GM18505 (cell line): ENCODE measurements around the gene HSP90AB1.

Source experiments
- ATAC-seq: cut with Tn5 transposase; IDR thresholded peaks from one replicate; pipeline ENCODE4 v1.9.1; 2021; ENCODE audit not compliant: unreplicated experiment
- POLR2A ChIP-seq: IDR thresholded peaks from 4 replicates; pipeline ENCODE4 v1.6.1; 2011; ENCODE audit warnings: borderline replicate concordance; ENCODE audit not compliant: insufficient read depth, insufficient read length; ENCODE audit errors: extremely low read depth

HSP90AB1 gene

DNA sequence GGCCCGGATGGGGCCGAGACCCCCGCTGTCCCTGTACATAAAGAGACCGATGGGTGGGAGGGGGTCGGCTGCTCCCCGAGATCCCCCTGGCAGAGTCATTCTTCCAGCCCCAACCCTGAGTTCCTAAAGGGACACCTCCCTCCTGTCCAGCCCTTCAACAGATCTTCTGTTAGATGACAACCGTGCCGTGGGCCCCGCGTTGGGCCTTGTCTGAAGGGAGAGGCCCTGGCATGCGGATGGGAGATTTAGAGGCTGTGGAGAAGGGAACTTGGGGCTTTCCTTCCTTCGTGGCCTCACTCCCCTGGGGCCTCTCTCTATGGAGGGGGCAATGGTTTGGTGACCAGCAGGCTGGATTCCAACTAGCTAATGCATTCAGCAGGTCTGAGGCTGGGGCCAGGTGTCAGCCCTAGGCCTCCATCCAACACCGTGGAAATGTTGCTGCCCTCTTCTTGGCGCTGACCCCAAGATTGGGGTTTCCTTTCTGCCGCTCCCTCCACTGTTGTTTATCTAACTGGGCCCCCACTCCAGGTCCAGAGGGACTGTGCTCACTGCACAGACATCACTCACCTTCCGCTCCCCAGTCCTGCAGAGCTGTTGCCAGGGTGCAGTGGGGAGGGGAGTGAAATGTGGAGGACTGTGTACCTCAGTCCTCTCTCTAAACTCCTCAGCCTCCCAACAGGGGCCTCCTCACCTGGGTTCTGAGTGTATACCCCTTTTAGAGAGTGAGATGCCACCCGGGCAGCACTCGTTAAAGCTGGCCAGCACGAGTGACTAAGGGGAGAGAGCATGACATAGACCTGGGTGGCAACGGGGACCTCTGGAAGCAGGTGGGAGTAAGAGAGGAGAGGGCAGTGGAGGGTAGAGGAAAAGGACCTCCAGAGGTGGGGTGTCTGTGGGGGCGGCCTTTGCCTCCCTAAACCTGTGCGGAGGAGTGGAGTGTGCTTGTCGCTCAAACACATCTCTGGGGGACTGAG, 30.1 kb downstream of the HSP90AB1 start:
- no peak for ATAC-seq
- no peak for TF ChIP-seq POLR2A

DNA sequence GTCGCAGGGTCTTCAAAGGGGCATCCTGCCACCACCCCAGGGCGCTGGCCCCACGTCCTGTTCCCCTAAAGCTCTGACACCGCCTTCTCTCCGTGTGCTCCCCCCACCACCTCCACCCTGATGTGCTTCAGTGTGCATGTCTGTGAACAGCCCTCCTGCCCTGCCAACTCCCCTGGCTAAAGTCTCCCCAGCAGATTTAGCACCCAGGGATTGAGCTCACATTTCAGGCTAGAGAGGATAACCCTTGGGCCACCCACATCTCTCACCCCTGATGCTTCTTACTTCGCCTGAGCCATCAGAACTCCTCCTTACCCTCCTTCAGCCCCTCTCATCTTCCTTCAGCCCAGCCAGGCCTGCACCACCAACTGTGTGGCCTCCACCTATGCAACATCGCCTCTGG, 30.9 kb downstream of the HSP90AB1 start:
- no peak for ATAC-seq
- no peak for TF ChIP-seq POLR2A

DNA sequence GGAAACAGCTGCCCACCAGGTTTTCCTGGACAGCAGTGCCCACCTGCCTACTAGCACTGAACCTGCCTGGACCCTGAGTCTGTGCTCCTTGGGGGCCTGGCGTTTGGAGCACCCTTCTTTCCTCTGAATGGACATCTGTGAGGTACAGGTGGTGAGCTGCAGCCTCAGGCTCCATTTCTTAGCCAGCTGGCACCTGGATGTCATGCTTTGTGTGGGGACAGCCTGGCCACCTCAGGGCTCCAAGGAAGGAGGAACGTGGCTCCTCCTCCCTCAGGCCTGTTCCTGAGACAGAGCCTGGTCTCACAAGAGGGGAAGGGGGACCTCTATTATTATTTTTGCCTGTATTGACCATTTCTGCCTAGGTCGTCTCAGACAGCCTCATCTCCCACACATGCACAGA, 31.4 kb downstream of the HSP90AB1 start:
- ATAC-seq = no peak
- no peak for TF ChIP-seq POLR2A

DNA sequence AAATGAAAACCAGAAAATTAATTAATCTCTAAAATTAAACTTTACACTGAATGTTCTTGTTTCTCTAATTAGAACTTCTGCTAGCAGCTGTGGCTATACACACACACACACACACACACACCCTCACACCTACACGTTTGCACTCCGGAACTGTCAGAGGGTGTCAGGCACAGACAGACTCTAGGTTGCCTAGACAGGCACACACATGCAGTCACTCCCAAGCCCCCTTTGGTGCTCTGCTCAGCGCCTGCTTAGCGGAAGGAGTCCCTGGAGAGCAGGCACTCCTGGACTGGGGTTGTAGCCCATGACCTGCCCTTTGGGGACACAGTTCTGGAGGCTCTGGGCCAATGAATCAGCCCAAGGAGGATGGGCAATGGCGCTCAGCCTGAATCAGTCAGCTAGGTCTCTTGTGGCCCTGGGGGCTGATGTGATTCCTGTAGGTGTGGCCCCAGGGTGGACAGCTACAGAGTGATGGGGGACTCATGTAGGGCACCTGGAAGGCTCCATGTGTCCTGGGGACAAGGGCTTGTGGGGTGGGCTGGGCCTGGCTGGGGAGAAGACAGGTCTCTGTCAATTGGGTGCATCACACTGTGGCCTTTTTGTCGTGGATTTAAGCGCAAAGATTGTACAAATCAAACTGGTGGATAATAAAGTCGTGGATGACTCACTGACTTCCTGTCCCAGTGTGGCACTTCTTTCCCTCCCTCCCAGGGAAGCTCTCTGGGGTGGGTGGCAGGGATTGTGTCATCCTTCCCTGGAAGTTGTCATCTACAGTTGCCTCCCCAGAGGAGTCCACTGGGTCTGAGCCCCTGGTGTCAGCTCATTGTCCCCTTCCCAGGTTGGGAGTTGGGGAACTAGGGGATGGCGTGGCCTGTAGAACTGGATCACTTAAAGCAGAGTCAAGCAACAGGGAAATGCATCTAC, 32.1 kb downstream of the HSP90AB1 start:
- ATAC-seq = no peak
- TF ChIP-seq POLR2A = no peak

- ATAC-seq = no peak
- TF ChIP-seq POLR2A = no peak
These were observed 37.2 kb downstream of the HSP90AB1 start for GRCh38 chr6:44284121-44284520.

DNA sequence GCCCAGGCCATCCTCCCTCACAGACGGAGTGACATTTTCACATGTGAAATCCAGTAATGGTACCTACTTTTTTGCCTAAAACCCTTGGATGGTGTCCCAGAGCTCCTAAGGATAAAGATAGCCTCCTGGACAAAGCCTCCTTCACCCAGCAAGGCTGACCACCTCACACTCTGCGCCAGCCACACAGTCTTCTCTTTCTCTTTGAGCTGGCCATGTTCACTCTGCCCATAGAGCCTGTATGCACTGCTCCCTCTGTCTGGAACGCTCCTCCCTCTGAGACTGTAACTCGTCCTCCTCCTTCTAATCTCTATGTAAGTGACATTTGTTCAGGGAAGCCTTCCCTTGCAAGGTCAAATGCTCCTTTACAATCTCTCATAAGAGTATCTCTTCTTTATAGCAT, 38.0 kb downstream of the HSP90AB1 start:
- TF ChIP-seq POLR2A = no peak
- ATAC-seq = no peak

DNA sequence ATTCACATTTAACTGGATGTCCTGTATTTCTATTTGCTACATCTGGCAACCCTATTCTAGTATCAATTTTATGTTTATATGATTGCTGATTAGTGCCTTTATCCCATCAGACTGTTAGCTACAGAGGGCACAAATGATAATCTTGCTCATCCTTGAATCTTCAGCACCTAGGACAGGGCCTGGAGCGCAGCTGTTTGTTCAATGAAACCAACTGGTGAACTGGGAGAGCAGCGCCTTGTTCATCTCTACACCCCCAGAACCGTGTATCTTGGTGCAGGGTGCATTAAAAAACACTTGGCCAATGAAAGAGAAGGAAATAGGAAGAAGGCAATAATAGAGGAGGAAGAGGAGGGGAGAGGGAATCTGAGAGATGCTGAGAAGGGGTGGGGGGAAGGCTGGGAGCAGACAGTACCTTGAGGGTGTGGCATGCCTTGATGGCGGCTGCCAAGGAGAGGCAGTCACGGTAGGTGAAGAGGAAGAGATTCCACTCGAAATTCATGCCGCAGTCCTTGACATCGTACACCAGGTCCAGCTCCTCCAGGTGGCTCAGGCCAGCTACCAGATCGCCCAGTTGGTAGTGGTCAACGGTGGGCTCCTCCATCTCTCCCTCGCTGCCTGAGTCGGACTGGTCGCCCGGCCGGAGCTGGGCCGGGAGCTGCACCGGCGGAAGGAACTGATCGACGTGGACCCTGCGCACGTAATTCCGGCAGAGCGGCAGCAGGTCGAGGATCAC, 38.8 kb downstream of the HSP90AB1 start:
- TF ChIP-seq POLR2A = no peak
- no peak for ATAC-seq

GRCh38 chr6:44286285-44286565, 39.3 kb downstream of the HSP90AB1 start:
- no peak for ATAC-seq
- no peak for TF ChIP-seq POLR2A

DNA sequence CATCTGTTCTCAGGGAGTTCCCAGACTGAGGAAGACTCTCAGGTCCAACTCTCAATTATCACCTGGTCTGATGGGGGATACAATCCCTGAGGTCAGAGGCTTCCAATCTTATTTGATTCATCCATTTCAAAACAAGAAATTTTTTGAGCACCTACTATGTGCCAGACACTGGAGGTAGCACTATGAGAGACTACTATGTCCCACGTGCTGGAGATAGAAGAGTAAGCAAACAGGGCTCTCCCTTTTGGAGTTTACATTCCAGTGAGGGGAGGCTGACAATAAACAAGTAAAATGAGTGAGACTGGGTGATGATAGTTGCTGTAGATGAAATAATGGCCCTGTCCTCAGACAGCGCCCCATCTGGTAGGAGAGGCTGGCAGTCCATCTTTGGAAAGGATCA, 39.8 kb downstream of the HSP90AB1 start:
- TF ChIP-seq POLR2A = no peak
- no peak for ATAC-seq

- no peak for TF ChIP-seq POLR2A
- no peak for ATAC-seq
These were observed 42.9 kb downstream of the HSP90AB1 start for GRCh38 chr6:44289726-44290260.

DNA sequence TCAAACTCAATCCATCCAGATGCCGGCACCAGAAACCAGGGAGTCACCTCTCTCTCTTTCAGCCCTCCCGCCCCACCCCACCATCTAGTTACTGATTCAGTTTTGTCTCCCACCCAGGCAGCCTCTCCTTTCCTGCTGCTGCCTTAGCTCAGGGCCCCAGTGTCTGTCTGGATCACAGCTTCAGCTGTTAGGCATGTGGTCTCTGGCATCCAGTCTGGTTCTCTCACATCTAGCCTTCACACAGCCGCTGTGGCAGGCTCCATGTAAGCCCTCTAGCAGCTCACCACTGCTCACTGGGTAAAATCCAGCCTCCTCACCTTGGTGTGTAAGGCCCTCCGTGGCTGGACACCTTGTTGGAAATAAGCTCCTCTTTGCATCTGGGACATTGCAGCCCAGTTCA, 44.9 kb downstream of the HSP90AB1 start:
- TF ChIP-seq POLR2A = no peak
- ATAC-seq = no peak

GRCh38 chr6:44292661-44293365, 45.9 kb downstream of the HSP90AB1 start:
- no peak for ATAC-seq

DNA sequence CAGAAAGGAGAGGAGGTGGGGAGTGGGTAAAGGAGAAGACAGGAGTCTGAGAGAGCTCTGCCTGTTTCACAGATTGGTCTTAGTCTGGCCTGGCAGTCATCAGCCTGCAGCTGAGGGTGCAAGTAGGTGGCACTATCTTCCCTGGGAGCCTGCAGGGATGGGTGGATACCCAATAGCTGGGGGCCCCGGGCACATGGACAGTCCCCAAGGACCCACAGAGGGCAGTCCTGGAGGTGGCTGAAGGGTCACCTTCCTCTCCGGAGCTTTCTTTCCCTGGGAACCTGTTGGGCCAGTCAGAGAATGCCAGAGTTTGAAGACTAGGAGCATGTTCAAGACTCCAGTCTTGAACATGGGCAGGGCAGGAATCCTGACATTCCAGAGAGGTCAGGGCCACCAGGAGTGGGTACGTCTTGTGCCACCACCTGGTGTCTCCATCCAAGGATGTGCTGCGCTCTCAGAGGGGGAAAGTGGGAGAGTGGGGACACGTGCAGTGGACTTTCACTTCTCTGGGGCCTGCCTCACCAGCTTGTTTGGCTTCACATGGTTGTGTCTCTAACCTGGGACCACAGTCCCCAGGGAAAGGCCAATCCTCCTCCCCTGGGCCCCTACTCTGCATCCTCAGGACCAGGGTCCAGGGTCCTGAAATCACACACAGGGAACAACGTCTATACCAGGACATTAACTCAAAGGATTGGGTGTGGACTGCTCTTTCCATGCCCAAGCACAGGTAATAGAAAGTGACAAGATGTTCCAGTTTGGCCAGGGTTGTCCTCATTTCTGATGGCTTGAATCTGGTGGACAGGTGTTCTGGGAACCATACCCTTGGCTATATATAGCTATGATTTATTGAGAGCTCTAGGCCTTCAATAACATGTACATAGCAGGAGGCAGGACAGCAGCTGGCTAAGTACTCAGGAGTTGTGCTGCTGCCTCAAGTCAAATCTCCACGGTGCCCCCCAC, 48.2 kb downstream of the HSP90AB1 start:
- ATAC-seq = no peak
- TF ChIP-seq POLR2A = no peak

More at GRCh38 chr6:44292661-44293365, 45.9 kb downstream of the HSP90AB1 start:
- no peak for TF ChIP-seq POLR2A
